SK-N-SH treated with all-trans-retinoic acid at 6 μM for 48 hours (cell line): ENCODE results near the gene ADAMTS15.

ENCODE experiments used
- ATAC-seq: fragments of 200-7000 bp; cut with Tn5 transposase; 3 replicates; pipeline ENCODE4 v1.9.1; 2020; ENCODE audit warnings: mild to moderate bottlenecking, moderate library complexity
- ARNTL ChIP-seq: fragments of 450-650 bp; formaldehyde crosslinking; IDR thresholded peaks from 2 replicates; pipeline ENCODE4 v1.5.0; 2020; ENCODE audit warnings: low read depth, mild to moderate bottlenecking, moderate library complexity, borderline replicate concordance
- BACH2 ChIP-seq: fragments of 250-450 bp; sonication (Bioruptor Pico); IDR thresholded peaks from 2 replicates; pipeline ENCODE4 v1.9.0; 2021; ENCODE audit warnings: mild to moderate bottlenecking, borderline replicate concordance
- CSDC2 ChIP-seq: fragments of 250-450 bp; sonication (Bioruptor Pico); IDR thresholded peaks from 2 replicates; pipeline ENCODE4 v1.5.0; 2020; ENCODE audit warnings: mild to moderate bottlenecking, moderate library complexity
- CSRNP3 ChIP-seq: fragments of 250-450 bp; sonication (Bioruptor Pico); IDR thresholded peaks from 2 replicates; pipeline ENCODE4 v1.5.1; 2021; ENCODE audit warnings: mild to moderate bottlenecking, moderate library complexity
- ESRRG ChIP-seq: fragments of 250-450 bp; sonication (Bioruptor Pico); IDR thresholded peaks from 2 replicates; pipeline ENCODE4 v1.6.1; 2021; ENCODE audit warnings: mild to moderate bottlenecking
- GLIS3 ChIP-seq: fragments of 250-450 bp; sonication (Bioruptor Pico); IDR thresholded peaks from 2 replicates; pipeline ENCODE4 v1.5.0; 2020; ENCODE audit warnings: mild to moderate bottlenecking, moderate library complexity
- ISL1 ChIP-seq: fragments of 250-450 bp; sonication (Bioruptor Pico); IDR thresholded peaks from 2 replicates; pipeline ENCODE4 v2.1.2; 2022; ENCODE audit warnings: mild to moderate bottlenecking, moderate library complexity
- OSR1 ChIP-seq: fragments of 250-450 bp; sonication (Bioruptor Pico); IDR thresholded peaks from 2 replicates; pipeline ENCODE4 v1.8.0; 2022; ENCODE audit warnings: moderate library complexity, mild to moderate bottlenecking, inconsistent platforms
- POU6F1 ChIP-seq: fragments of 250-450 bp; sonication (Bioruptor Pico); IDR thresholded peaks from 2 replicates; pipeline ENCODE4 v1.8.0; 2021; ENCODE audit warnings: low read depth, mild to moderate bottlenecking, moderate library complexity, borderline replicate concordance
- PPARA ChIP-seq: fragments of 250-450 bp; sonication (Bioruptor Pico); IDR thresholded peaks from 2 replicates; pipeline ENCODE4 v1.5.0; 2020; ENCODE audit warnings: mild to moderate bottlenecking, borderline replicate concordance
- RARB ChIP-seq: fragments of 250-450 bp; sonication (Bioruptor Pico); IDR thresholded peaks from 2 replicates; pipeline ENCODE4 v1.8.0; 2021; ENCODE audit warnings: mild to moderate bottlenecking, moderate library complexity
- TOX ChIP-seq: fragments of 250-450 bp; sonication (Bioruptor Pico); IDR thresholded peaks from 2 replicates; pipeline ENCODE4 v1.8.0; 2021; ENCODE audit warnings: mild to moderate bottlenecking, moderate library complexity, borderline replicate concordance
- TSHZ2 ChIP-seq: fragments of 250-450 bp; sonication (Bioruptor Pico); IDR thresholded peaks from 2 replicates; pipeline ENCODE4 v1.5.0; 2020; ENCODE audit warnings: mild to moderate bottlenecking, moderate library complexity
- ZC3H10 ChIP-seq: fragments of 250-450 bp; sonication (Bioruptor Pico); IDR thresholded peaks from 2 replicates; pipeline ENCODE4 v1.5.1; 2021; ENCODE audit warnings: mild to moderate bottlenecking, moderate library complexity
- ZFP3 ChIP-seq: fragments of 250-450 bp; sonication (Bioruptor Pico); IDR thresholded peaks from 2 replicates; pipeline ENCODE4 v1.5.0; 2020; ENCODE audit warnings: mild to moderate bottlenecking, moderate library complexity
- ZFP30 ChIP-seq: fragments of 450-650 bp; formaldehyde crosslinking; IDR thresholded peaks from 2 replicates; pipeline ENCODE4 v1.5.0; 2022; ENCODE audit warnings: mild to moderate bottlenecking, moderate library complexity
- ZNF565 ChIP-seq: fragments of 450-650 bp; formaldehyde crosslinking; conservative IDR thresholded peaks from 2 replicates; pipeline ENCODE4 v1.5.0; 2020; ENCODE audit warnings: low read depth, mild to moderate bottlenecking, moderate library complexity
- ZNF70 ChIP-seq: fragments of 450-650 bp; formaldehyde crosslinking; IDR thresholded peaks from 2 replicates; pipeline ENCODE4 v1.5.0; 2020; ENCODE audit warnings: mild to moderate bottlenecking, moderate library complexity
- ZNF8 ChIP-seq: fragments of 450-650 bp; formaldehyde crosslinking; IDR thresholded peaks from 2 replicates; pipeline ENCODE4 v1.5.0; 2020; ENCODE audit warnings: mild to moderate bottlenecking, moderate library complexity
- TF ChIP-seq, protein P1 (sequence below): fragments of 250-450 bp; sonication (Bioruptor Pico); IDR thresholded peaks from 2 replicates; pipeline ENCODE4 v1.8.0; 2020; ENCODE audit warnings: mild to moderate bottlenecking, moderate library complexity, borderline replicate concordance

The ADAMTS15 gene

DNA sequence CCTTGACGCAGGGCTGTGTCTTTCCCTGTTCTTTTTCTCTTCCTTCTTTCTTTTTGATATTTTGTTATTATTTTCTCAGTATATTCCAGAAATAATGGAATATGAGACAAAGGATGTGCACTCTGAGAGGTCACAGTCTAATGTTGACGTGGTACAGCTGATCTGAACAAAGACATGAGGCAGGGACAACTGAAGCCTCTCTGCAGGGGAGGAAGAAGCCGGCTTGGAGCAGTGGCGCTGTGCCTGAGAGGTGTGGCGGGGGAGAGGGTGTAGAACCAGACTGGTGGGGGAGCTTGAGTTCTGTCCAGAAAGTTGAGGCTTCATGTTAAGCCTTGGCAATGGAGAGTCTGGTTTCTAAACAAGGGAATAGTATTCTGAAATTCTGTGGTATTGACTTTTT lies 34.7 kb downstream of the ADAMTS15 start (continued):
- TF ChIP-seq TSHZ2 = no peak
- TF ChIP-seq ESRRG (CRISPR knock-in tag) = no peak
- no peak for TF ChIP-seq CSDC2 (CRISPR knock-in tag)
- TF ChIP-seq CSRNP3 (CRISPR knock-in tag) = no peak
- TF ChIP-seq ZFP3 = no peak

DNA sequence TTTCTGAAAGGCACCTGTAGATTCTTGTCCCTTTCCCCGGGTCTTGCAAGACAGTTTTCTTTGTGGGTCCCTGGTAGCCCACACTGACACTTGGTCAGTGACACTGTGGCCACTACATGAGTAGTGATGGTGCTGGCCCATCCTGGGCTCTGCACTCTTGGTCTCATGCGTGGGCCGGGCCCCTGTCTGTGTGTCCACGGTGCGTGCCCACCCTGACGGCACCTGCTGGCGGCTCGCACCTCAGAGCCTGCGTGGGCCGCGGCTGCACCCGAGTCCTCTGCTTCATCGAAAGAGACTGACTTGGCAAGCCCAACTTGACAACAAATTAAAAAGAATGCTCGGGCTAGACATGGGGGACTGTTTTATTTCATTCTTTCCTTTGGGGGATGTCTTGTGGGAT lies 37.5 kb downstream of the ADAMTS15 start:
- no peak for ATAC-seq
- TF ChIP-seq PPARA (CRISPR knock-in tag) (no peak), TSHZ2 (no peak), ZNF70 (CRISPR knock-in tag) (no peak), GLIS3 (CRISPR knock-in tag) (no peak), TOX (CRISPR knock-in tag) (no peak), ZFP30 (CRISPR knock-in tag) (no peak), CSRNP3 (CRISPR knock-in tag) (no peak), OSR1 (CRISPR knock-in tag) (no peak), ISL1 (CRISPR knock-in tag) (no peak), RARB (no peak), ARNTL (CRISPR knock-in tag) (no peak), ZC3H10 (CRISPR knock-in tag) (no peak), ESRRG (CRISPR knock-in tag) (no peak), ZFP3 (no peak), BACH2 (CRISPR knock-in tag) (no peak), ZNF8 (CRISPR knock-in tag) (no peak), POU6F1 (no peak), ZNF565 (CRISPR knock-in tag) (no peak)
- TF ChIP-seq, protein P1, sequence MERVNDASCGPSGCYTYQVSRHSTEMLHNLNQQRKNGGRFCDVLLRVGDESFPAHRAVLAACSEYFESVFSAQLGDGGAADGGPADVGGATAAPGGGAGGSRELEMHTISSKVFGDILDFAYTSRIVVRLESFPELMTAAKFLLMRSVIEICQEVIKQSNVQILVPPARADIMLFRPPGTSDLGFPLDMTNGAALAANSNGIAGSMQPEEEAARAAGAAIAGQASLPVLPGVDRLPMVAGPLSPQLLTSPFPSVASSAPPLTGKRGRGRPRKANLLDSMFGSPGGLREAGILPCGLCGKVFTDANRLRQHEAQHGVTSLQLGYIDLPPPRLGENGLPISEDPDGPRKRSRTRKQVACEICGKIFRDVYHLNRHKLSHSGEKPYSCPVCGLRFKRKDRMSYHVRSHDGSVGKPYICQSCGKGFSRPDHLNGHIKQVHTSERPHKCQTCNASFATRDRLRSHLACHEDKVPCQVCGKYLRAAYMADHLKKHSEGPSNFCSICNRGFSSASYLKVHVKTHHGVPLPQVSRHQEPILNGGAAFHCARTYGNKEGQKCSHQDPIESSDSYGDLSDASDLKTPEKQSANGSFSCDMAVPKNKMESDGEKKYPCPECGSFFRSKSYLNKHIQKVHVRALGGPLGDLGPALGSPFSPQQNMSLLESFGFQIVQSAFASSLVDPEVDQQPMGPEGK (CRISPR knock-in tag) = no peak
